ENCODE data around the gene SLAMF6.

- no peak for TF ChIP-seq CTCF (IDR thresholded peaks at IDR 0.05)
- TF ChIP-seq POLR2A (IDR thresholded peaks at IDR 0.05): no peak
- TF ChIP-seq EP300 (IDR thresholded peaks at IDR 0.05): no peak
These were observed 17.8 kb upstream of the SLAMF6 start for GRCh38 chr1:160540859-160541233.
